SU-DHL-6 (cell line): Measurements from ENCODE around the gene ADD2.

Source experiments
- H2AFZ ChIP-seq: fragments of 200-600 bp; sonication (generic); 2 replicates; pipeline ENCODE4 v1.6.1; 2014; ENCODE audit warnings: low read depth, mild to moderate bottlenecking, moderate library complexity, mixed read lengths, antibody characterized with exemption, low read length; ENCODE audit not compliant: severe bottlenecking
- H3F3A ChIP-seq: fragments of 200-600 bp; shearing (Covaris generic); 2 replicates; pipeline ENCODE4 v1.6.0; 2016; ENCODE audit warnings: antibody characterized with exemption, mild to moderate bottlenecking; ENCODE audit not compliant: insufficient read depth
- H3K27ac ChIP-seq: fragments of 200-600 bp; sonication (generic); 2 replicates; pipeline ENCODE4 v1.5.1; 2016; ENCODE audit warnings: low read depth, mild to moderate bottlenecking, low read length, moderate library complexity, mixed read lengths
- H3K27me3 ChIP-seq: fragments of 200-600 bp; sonication (generic), shearing (Covaris generic); 2 replicates; pipeline ENCODE4 v1.6.0; 2014; ENCODE audit warnings: mild to moderate bottlenecking, low read length
- H3K36me3 ChIP-seq: fragments of 200-600 bp; sonication (generic); 2 replicates; pipeline ENCODE4 v1.6.1; 2014; ENCODE audit warnings: mild to moderate bottlenecking, low read length, mixed read lengths
- H3K4me2 ChIP-seq: fragments of 300-600, 200-600 bp; shearing (Covaris generic), sonication (generic); 2 replicates; pipeline ENCODE4 v1.6.0; 2014; ENCODE audit warnings: low read length, low read depth, mild to moderate bottlenecking; ENCODE audit not compliant: poor library complexity, severe bottlenecking
- H3K4me3 ChIP-seq: fragments of 200-600 bp; sonication (generic); 2 replicates; pipeline ENCODE4 v1.5.1; 2014; ENCODE audit warnings: antibody characterized with exemption, low read length, mild to moderate bottlenecking, mixed read lengths; ENCODE audit not compliant: insufficient read depth, poor library complexity, severe bottlenecking
- H3K79me2 ChIP-seq: fragments of 200-600 bp; sonication (generic); 2 replicates; pipeline ENCODE4 v1.6.1; 2014; ENCODE audit warnings: mild to moderate bottlenecking, low read length, moderate library complexity; ENCODE audit not compliant: insufficient read depth
- H3K9ac ChIP-seq: fragments of 200-600 bp; sonication (generic); 2 replicates; pipeline ENCODE4 v1.7.0; 2014; ENCODE audit warnings: mild to moderate bottlenecking, low read length
- H3K9me2 ChIP-seq: fragments of 200-600 bp; sonication (generic); replicated peaks from 2 replicates; pipeline ENCODE4 v1.6.1; 2014; ENCODE audit warnings: low read length; ENCODE audit not compliant: insufficient read depth
- H3K9me3 ChIP-seq: fragments of 200-600 bp; sonication (generic); 2 replicates; pipeline ENCODE4 v1.6.1; 2014; ENCODE audit warnings: low read length, mixed read lengths; ENCODE audit not compliant: insufficient read depth
- H4K20me1 ChIP-seq: fragments of 200-600 bp; sonication (generic); 2 replicates; pipeline ENCODE4 v1.6.1; 2014; ENCODE audit warnings: low read depth, mild to moderate bottlenecking, antibody characterized with exemption, low read length, moderate library complexity, mixed read lengths
- CTCF ChIP-seq: fragments of 200-600 bp; sonication (generic); IDR thresholded peaks from one replicate; pipeline ENCODE4 v1.5.1; 2017; ENCODE audit warnings: antibody characterized with exemption, mild to moderate bottlenecking, low read length, moderate library complexity; ENCODE audit not compliant: insufficient read depth, poor library complexity, severe bottlenecking
- EZH2phosphoT487 ChIP-seq: fragments of 200-600 bp; sonication (generic), shearing (Covaris generic); conservative IDR thresholded peaks from 2 replicates; pipeline ENCODE4 v1.6.1; 2018; ENCODE audit warnings: mild to moderate bottlenecking, antibody characterized with exemption, low read length, moderate library complexity, mixed read lengths

The ADD2 gene

GRCh38 chr2:70707706-70708105, 60.3 kb downstream of the ADD2 start:
- Histone ChIP-seq H3K36me3 (no peaks in the 10 kb centered on the region), H3K9me2 (no peaks in the 10 kb centered on the region), H3F3A (no peaks in the 10 kb centered on the region), H3K79me2 (no peaks in the 10 kb centered on the region), H3K27me3 (no peaks in the 10 kb centered on the region), H3K27ac (no peak overlapping the region), H3K9ac (no peak overlapping the region), H2AFZ (no peak overlapping the region), H3K9me3 (no peaks in the 10 kb centered on the region), H4K20me1 (no peaks in the 10 kb centered on the region), H3K4me3 (no peak overlapping the region), H3K4me2 (no peak overlapping the region)
- TF ChIP-seq CTCF (no peak), EZH2phosphoT487 (no peak)

- Histone ChIP-seq H3K4me3 (no peak overlapping the region), H3K79me2 (no peaks in the 10 kb centered on the region)
Measured at GRCh38 chr2:70706026-70706795, 61.8 kb downstream of the ADD2 start.

GRCh38 chr2:70705160-70705850, 62.7 kb downstream of the ADD2 start:
- TF ChIP-seq CTCF (no peak), EZH2phosphoT487 (no peak)
- H3K9ac ChIP-seq: no peak overlapping the region
- no peak overlapping the region for H3K4me3 ChIP-seq
- H3K79me2 ChIP-seq: no peaks in the 10 kb centered on the region
- H3K36me3 ChIP-seq: no peaks in the 10 kb centered on the region
- no peak overlapping the region for H3K4me2 ChIP-seq
- H4K20me1 ChIP-seq: no peaks in the 10 kb centered on the region
- H3K27me3 ChIP-seq: no peaks in the 10 kb centered on the region
- H2AFZ ChIP-seq: no peak overlapping the region
- H3K9me3 ChIP-seq: no peaks in the 10 kb centered on the region
- H3F3A ChIP-seq: no peaks in the 10 kb centered on the region
- H3K9me2 ChIP-seq: no peaks in the 10 kb centered on the region
- no peak overlapping the region for H3K27ac ChIP-seq

More at GRCh38 chr2:70706026-70706795, 61.8 kb downstream of the ADD2 start:
- no peak overlapping the region for H3K4me2 ChIP-seq
- H3K9me2 ChIP-seq: no peaks in the 10 kb centered on the region
- no peak overlapping the region for H2AFZ ChIP-seq
- no peaks in the 10 kb centered on the region for H3F3A ChIP-seq
- H3K27ac ChIP-seq: no peak overlapping the region
- no peaks in the 10 kb centered on the region for H4K20me1 ChIP-seq
- H3K9ac ChIP-seq: no peak overlapping the region
- no peak for TF ChIP-seq EZH2phosphoT487
- no peak for TF ChIP-seq CTCF
- H3K27me3 ChIP-seq: no peaks in the 10 kb centered on the region
- H3K36me3 ChIP-seq: no peaks in the 10 kb centered on the region
- no peaks in the 10 kb centered on the region for H3K9me3 ChIP-seq
